Measurements from ENCODE around the gene ZNF560. TPM values are rescaled to one million over a fixed set of nuclear protein-coding genes. Genes with fewer than 3 reads are reported as not detected.

ZNF560 gene
- total and polyA plus RNA-seq, 4 donors: 0.05 to 0.24 TPM; not detected in 2

- Histone ChIP-seq H3K4me3 (no peak overlapping the region), H3K9me3 (ENCODE audit: control insufficient read depth in 4 of 4, insufficient read depth in 3 of 4, low read length in 3 of 4) (peaks cover 50 to 75% (median 65%) of the 10 kb centered on the region in 4 donors)
- no peak for DNase-seq
Observed at GRCh38 chr19:9528757-9529336, 30.4 kb upstream of the ZNF560 start.

GRCh38 chr19:9523885-9524474 is 25.6 kb upstream of the ZNF560 start:
- H3K9me3 ChIP-seq (ENCODE audit: control insufficient read depth in 4 of 4, insufficient read depth in 3 of 4, low read length in 3 of 4): peaks cover 19 to 60% (median 54%) of the 10 kb centered on the region in 4 donors
- WGBS, 2 donors: 95 to 98% methylated on average over 1 of the region's 1 CpG

More at GRCh38 chr19:9528757-9529336, 30.4 kb upstream of the ZNF560 start:
- no peak for TF ChIP-seq CTCF (IDR thresholded peaks at IDR 0.05; ENCODE audit: control extremely low read depth, extremely low read depth)
- Histone ChIP-seq H3K27me3 (ENCODE audit: control insufficient read depth in 3 of 3, insufficient read depth in 3 of 3, low read length in 2 of 3) (peaks cover 0 to 2% (median 0%) of the 10 kb centered on the region in 3 donors), H3K27ac (ENCODE audit: low read depth in 1 of 2, low read length in 1 of 2) (no peak overlapping the region), H3K4me1 (ENCODE audit: control insufficient read depth in 5 of 5, insufficient read depth in 5 of 5, low read length in 5 of 5) (no peaks in the 10 kb centered on the region), H3K9ac (ENCODE audit: insufficient read depth in 1 of 2, low read length in 2 of 2) (no peak overlapping the region), H3K36me3 (ENCODE audit: control insufficient read depth in 4 of 4, insufficient read depth in 4 of 4, low read length in 4 of 4) (peaks cover 44 to 88% (median 79%) of the 10 kb centered on the region in 4 donors)
- 97% methylated on average over 5 of the region's 5 CpGs for WGBS, 2 donors
- ATAC-seq (ENCODE audit: insufficient read depth, low FRiP score): no peak

GRCh38 chr19:9507285-9507684 is 8.9 kb upstream of the ZNF560 start:
- no peak overlapping the region for H3K27ac ChIP-seq (ENCODE audit: low read depth in 1 of 2, low read length in 1 of 2)
- H3K9me3 ChIP-seq (ENCODE audit: control insufficient read depth in 4 of 4, insufficient read depth in 3 of 4, low read length in 3 of 4): peaks cover 0 to 23% (median 11%) of the 10 kb centered on the region in 4 donors
- DNase-seq (no peak), ATAC-seq (ENCODE audit: insufficient read depth, low FRiP score) (no peak)
- no peaks in the 10 kb centered on the region for H3K4me1 ChIP-seq (ENCODE audit: control insufficient read depth in 5 of 5, insufficient read depth in 5 of 5, low read length in 5 of 5)
- no peaks in the 10 kb centered on the region for H3K36me3 ChIP-seq (ENCODE audit: control insufficient read depth in 4 of 4, insufficient read depth in 4 of 4, low read length in 4 of 4)
- no peaks in the 10 kb centered on the region for H3K27me3 ChIP-seq (ENCODE audit: control insufficient read depth in 3 of 3, insufficient read depth in 3 of 3, low read length in 2 of 3)
- H3K9ac ChIP-seq (ENCODE audit: insufficient read depth in 1 of 2, low read length in 2 of 2): no peak overlapping the region
- no peak for TF ChIP-seq CTCF (IDR thresholded peaks at IDR 0.05; ENCODE audit: control extremely low read depth, extremely low read depth)
- no peak overlapping the region for H3K4me3 ChIP-seq
- 88 to 91% methylated on average over 3 of the region's 3 CpGs for WGBS, 2 donors

More at GRCh38 chr19:9523885-9524474, 25.6 kb upstream of the ZNF560 start:
- DNase-seq: no peak
- no peak for ATAC-seq (ENCODE audit: insufficient read depth, low FRiP score)
- H3K9ac ChIP-seq (ENCODE audit: insufficient read depth in 1 of 2, low read length in 2 of 2): no peak overlapping the region
- no peak overlapping the region for H3K4me3 ChIP-seq
- peaks cover 8 to 49% (median 39%) of the 10 kb centered on the region in 4 donors for H3K36me3 ChIP-seq (ENCODE audit: control insufficient read depth in 4 of 4, insufficient read depth in 4 of 4, low read length in 4 of 4)
- no peak for TF ChIP-seq CTCF (IDR thresholded peaks at IDR 0.05; ENCODE audit: control extremely low read depth, extremely low read depth)
- H3K27me3 ChIP-seq (ENCODE audit: control insufficient read depth in 3 of 3, insufficient read depth in 3 of 3, low read length in 2 of 3): peaks cover 0 to 2% (median 0%) of the 10 kb centered on the region in 3 donors
- H3K4me1 ChIP-seq (ENCODE audit: control insufficient read depth in 5 of 5, insufficient read depth in 5 of 5, low read length in 5 of 5): no peaks in the 10 kb centered on the region
- H3K27ac ChIP-seq (ENCODE audit: low read depth in 1 of 2, low read length in 1 of 2): no peak overlapping the region
